GM23248 (cell line): Measurements from ENCODE around the gene ANGPTL2.

Source experiments
- EZH2 ChIP-seq: fragments of 200-600 bp; sonication (generic); IDR thresholded peaks from 2 replicates; pipeline ENCODE4 v1.6.1; 2018; ENCODE audit warnings: antibody characterized with exemption, mild to moderate bottlenecking; ENCODE audit not compliant: insufficient read depth, poor library complexity, severe bottlenecking
- EZH2phosphoT487 ChIP-seq: fragments of 200-600 bp; sonication (generic); IDR thresholded peaks from 2 replicates; pipeline ENCODE4 v1.6.1; 2018; ENCODE audit warnings: antibody characterized with exemption, moderate library complexity, mild to moderate bottlenecking, low read depth; ENCODE audit not compliant: insufficient read depth

DNA sequence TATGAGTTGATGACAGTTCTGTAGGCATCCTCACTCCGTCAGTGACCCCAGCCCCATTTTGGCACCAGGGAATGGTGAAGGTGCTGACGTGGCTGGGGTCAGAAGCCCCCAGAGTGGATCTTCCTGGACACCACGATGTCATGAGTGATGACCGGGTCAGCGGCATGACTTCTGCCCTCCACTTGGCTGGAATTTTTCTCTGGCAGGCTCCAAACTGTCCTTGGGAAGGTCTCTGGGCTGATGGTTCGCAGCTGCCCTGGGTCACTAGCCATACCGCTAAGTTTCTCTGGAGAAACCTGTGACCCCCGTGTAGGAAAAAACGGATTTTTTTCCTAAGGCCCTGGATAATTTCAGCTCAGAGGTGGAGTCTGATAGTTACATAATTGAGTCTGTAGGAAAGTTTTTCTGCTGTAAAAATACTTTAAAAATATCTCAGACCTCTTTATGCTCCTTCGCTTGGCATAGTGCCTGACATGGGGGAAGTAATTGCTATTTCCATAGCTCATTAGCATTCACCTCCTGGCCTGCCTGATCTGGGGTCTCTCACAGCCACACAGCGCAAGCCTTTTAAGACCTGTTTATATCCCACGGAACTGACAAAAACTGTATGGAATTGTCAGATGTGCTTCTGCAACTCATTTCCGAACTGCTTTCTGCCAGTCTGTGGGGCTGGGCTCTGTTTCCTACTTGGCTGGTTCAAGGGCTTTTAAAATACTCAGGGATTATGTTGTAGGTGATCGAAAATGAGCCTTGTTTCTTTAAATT is 69.2 kb downstream of the ANGPTL2 start:
- TF ChIP-seq EZH2 (no peak), EZH2phosphoT487 (no peak)
